GM12878 (cell line): ENCODE measurements around the gene GLT1D1. TPM values are rescaled to one million over a fixed set of nuclear protein-coding genes. Genes with fewer than 3 reads are reported as not detected.

Source experiments
- CEBPB ChIP-seq, 2 experiments: fragments of 150-350 bp in 1 of 2; IDR thresholded peaks; 2 replicates each; pipeline ENCODE4 v1.6.1; 2012 to 2014; ENCODE audit warnings: low read depth in 2 of 2, low read length in 2 of 2, borderline replicate concordance in 1 of 2, inconsistent platforms in 1 of 2
- CHD2 ChIP-seq: IDR thresholded peaks from 2 replicates; pipeline ENCODE4 v1.6.1; 2011; ENCODE audit warnings: low read depth, low read length, improper control_type of control experiment, borderline replicate concordance
- EP300 ChIP-seq, 2 experiments: fragments of 150-350 bp in 1 of 2; IDR thresholded peaks; 2 replicates each; pipeline ENCODE4 v1.6.1; 2011 to 2012; ENCODE audit warnings: low read depth in 2 of 2, low read length in 2 of 2, borderline replicate concordance in 1 of 2, improper control_type of control experiment in 1 of 2, inconsistent platforms in 1 of 2; ENCODE audit not compliant: control insufficient read depth in 1 of 2
- GABPA ChIP-seq: IDR thresholded peaks from 2 replicates; pipeline ENCODE4 v1.6.1; 2014; ENCODE audit warnings: antibody characterized with exemption, low read depth, mild to moderate bottlenecking, inconsistent platforms
- HDGF ChIP-seq: fragments of 450-650 bp; IDR thresholded peaks from 2 replicates; pipeline ENCODE4 v1.6.1; 2016; ENCODE audit warnings: antibody characterized with exemption
- PRDM15 ChIP-seq: fragments of 450-650 bp; formaldehyde crosslinking; IDR thresholded peaks from 2 replicates; pipeline ENCODE4 v1.4.0; 2020; ENCODE audit warnings: mild to moderate bottlenecking, moderate library complexity
- RB1 ChIP-seq: fragments of 450-650 bp; formaldehyde crosslinking; IDR thresholded peaks from 2 replicates; pipeline ENCODE4 v1.6.1; 2017; ENCODE audit warnings: mild to moderate bottlenecking, borderline replicate concordance
- SIX5 ChIP-seq: IDR thresholded peaks from 2 replicates; pipeline ENCODE4 v1.6.1; 2011; ENCODE audit warnings: mild to moderate bottlenecking, low read depth, low read length, moderate library complexity; ENCODE audit not compliant: severe bottlenecking
- SKIL ChIP-seq: fragments of 450-650 bp; IDR thresholded peaks from 2 replicates; pipeline ENCODE4 v1.6.1; 2017; ENCODE audit warnings: mild to moderate bottlenecking, low read depth, inconsistent platforms; ENCODE audit not compliant: poor library complexity, severe bottlenecking
- SMAD1 ChIP-seq: fragments of 450-650 bp; IDR thresholded peaks from 2 replicates; pipeline ENCODE4 v1.6.1; 2018; ENCODE audit warnings: mild to moderate bottlenecking, low read depth; ENCODE audit not compliant: partially characterized antibody
- TCF12 ChIP-seq: IDR thresholded peaks from 2 replicates; pipeline ENCODE4 v1.6.1; 2011; ENCODE audit warnings: low read depth, mild to moderate bottlenecking, low read length
- ZBED1 ChIP-seq: IDR thresholded peaks from 2 replicates; pipeline ENCODE4 v1.6.1; 2016; ENCODE audit warnings: borderline replicate concordance
- ZNF207 ChIP-seq: fragments of 450-650 bp; IDR thresholded peaks from 2 replicates; pipeline ENCODE4 v1.6.1; 2014; ENCODE audit warnings: antibody characterized with exemption, mild to moderate bottlenecking, borderline replicate concordance
- ZNF592 ChIP-seq: fragments of 450-650 bp; IDR thresholded peaks from 2 replicates; pipeline ENCODE4 v1.6.1; 2017; ENCODE audit warnings: mild to moderate bottlenecking, moderate library complexity
- polyA plus RNA-seq, 11 experiments: library from polyadenylated mRNA; depleted of rRNA in 4 of 11; unstranded in 6 of 11; stranded (reverse) in 5 of 11; fragments of >200 nt; fragmentation: Nextera tagmentation in 4 of 11; fragmentation: Illumina TruSeq in 1 of 11; extraction: Ambion mirVana in 4 of 11; extraction: Trizol in 1 of 11; gene quantifications; 1 replicate in 1 of 11; 2 replicates in 10 of 11; pipeline versions ENCODE4 v1.2.1 to v1.2.3, GENCODE V29; 2011 to 2016; ENCODE audit warnings: inconsistent platforms in 2 of 11, missing spikeins in 2 of 11, low read depth in 1 of 11
- total RNA-seq, 4 experiments: library from RNA; depleted of rRNA in 3 of 4; stranded (reverse); fragments of >200 nt in 3 of 4; fragmentation: Illumina TruSeq in 1 of 4; extraction: Trizol in 1 of 4; gene quantifications; 2 replicates each; pipeline versions ENCODE4 v1.2.1 to v1.2.3, GENCODE V29; 2013 to 2021
- TF ChIP-seq, protein P1 (sequence below): fragments of 450-650 bp; conservative IDR thresholded peaks from 2 replicates; pipeline ENCODE4 v1.6.1; 2017; ENCODE audit warnings: mild to moderate bottlenecking, moderate library complexity

Gene GLT1D1
- total and polyA plus RNA-seq, 10 of the 15 experiments (the other 5 are each of a cell fraction or from before 2014, with no cell fraction given), result 0.42 to 62.8 (median 3.0) TPM

- TF ChIP-seq EP300 (IDR thresholded peaks at IDR 0.05; ENCODE audit: borderline replicate concordance in 1 of 2, control insufficient read depth in 1 of 2, low read depth in 2 of 2, low read length in 2 of 2) (peak in 1 of 2 experiments; percentile 10; a peak in 2 of 4 replicates), TCF12 (peak; percentile 80), CHD2 (peak; percentile 32; the same call in 1 of the 2 replicates), ZNF207 (0 out of 2 replicates have a peak, but pooled peaks have one; percentile 9), ZBED1 (no peak; the same call in none of the 2 replicates), RB1 (no peak), SKIL (no peak), CEBPB (IDR thresholded peaks at IDR 0.05; ENCODE audit: borderline replicate concordance in 1 of 2, low read depth in 2 of 2, low read length in 2 of 2) (peak in 1 of 2 experiments; percentile 87; a peak in 2 of 4 replicates), ZNF592 (peak; percentile 39; the same call in 1 of the 2 replicates), PRDM15 (CRISPR knock-in tag) (no peak), HDGF (no peak), GABPA (no peak), SMAD1 (peak; percentile 61), SIX5 (no peak)
- TF ChIP-seq, protein P1, sequence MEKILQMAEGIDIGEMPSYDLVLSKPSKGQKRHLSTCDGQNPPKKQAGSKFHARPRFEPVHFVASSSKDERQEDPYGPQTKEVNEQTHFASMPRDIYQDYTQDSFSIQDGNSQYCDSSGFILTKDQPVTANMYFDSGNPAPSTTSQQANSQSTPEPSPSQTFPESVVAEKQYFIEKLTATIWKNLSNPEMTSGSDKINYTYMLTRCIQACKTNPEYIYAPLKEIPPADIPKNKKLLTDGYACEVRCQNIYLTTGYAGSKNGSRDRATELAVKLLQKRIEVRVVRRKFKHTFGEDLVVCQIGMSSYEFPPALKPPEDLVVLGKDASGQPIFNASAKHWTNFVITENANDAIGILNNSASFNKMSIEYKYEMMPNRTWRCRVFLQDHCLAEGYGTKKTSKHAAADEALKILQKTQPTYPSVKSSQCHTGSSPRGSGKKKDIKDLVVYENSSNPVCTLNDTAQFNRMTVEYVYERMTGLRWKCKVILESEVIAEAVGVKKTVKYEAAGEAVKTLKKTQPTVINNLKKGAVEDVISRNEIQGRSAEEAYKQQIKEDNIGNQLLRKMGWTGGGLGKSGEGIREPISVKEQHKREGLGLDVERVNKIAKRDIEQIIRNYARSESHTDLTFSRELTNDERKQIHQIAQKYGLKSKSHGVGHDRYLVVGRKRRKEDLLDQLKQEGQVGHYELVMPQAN, result 0 out of 2 replicates have a peak, but pooled peaks have one; percentile 21
Measured at GRCh38 chr12:128817111-128818015, 35.9 kb upstream of the GLT1D1 start (continued).
